HG03432 (cell line): ENCODE measurements around the gene TNFSF8.

ENCODE experiments used
- ATAC-seq: cut with Tn5 transposase; IDR thresholded peaks from one replicate; pipeline ENCODE4 v1.9.1; 2021; ENCODE audit warnings: mild to moderate bottlenecking, moderate library complexity; ENCODE audit not compliant: unreplicated experiment

The TNFSF8 gene

DNA sequence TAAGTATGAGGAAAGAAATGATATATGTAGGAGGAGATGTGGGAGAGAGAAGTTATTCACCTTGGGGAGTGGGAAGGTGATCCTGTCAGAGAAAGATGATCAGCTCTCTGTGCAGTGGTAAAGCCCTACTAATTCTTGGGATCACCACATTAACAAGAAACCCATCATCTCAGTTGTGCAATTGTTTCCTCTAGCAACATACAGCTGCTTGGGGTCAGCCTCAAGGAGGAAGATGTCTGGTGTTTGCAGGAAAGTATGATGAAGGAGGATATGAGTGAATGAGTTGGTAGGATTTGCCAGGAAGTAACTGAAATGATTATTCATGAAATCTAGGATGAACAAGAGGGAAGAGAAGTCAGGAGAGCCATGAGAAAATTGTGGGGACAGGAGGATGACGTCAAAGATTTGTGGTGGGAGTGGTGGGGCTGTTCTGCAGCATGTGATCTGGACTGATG is 50.1 kb downstream of the TNFSF8 start:
- ATAC-seq: no peak

DNA sequence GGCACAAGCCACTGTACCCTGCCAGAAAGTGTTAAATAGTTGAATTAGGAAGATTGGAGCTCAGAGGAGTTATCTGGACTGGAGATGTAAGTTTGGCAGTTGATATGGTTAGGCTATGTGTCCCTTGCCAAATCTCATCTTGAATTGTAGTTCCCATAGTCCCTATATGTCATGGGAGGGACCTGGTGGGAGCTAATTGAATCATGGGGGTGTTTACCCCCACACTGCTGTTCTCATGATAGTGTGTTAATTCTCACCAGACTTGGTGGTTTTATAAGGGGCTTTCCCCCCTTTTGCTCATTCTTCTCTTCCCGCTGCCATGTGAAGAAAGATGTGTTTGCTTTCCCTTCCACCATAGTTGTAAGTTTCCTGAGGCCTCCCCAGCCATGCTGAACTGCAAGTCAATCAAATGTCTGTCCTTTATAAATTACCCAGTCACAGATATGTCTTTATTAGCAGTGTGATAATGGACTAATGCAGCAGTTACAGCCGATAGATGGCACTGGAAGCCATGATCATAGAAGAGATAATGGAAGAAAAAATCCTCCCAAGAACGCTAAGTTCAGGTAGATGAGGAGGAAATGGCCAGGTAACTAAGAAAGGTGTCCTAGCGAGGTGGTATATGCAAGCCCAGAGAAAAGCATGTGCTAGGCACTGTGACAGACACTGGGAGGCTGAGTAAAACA is 51.4 kb downstream of the TNFSF8 start:
- ATAC-seq: no peak

DNA sequence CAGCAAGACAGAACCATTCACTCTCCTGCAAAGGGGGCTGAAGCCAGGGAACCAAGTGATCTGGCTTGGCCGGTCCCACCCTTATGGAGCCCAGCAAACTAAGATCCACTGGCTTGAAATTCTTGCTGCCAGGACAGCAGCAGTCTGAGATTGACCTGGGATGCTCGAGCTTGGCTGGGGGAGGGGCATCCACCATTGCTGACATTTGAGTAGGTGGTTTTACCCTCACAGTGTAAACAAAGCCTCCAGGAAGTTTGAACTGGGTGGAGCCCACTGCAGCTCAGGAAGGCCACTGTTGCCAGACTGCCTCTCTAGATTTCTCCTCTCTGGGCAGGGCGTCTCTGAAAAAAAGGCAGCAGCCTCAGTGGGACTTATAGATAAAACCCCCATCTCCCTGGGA is 60.5 kb downstream of the TNFSF8 start:
- no peak for ATAC-seq

DNA sequence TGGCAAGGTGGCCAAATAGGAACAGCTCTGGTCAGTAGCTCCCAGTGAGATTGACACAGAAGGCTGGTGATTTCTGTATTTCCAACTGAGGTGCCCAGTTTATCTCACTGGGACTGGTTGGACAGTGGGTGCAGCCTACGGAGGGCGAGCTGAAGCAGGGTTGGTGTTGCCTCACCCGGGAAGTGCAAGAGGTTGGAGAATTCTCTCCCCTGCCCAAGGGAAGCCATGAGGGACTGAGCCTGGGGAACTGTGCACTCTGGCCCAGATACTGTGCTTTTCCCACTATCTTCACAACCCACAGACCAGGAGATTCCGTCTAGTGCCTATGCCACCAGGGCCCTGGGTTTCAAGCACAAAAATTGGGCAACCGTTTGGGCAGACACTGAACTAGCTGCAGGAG is 61.0 kb downstream of the TNFSF8 start:
- ATAC-seq: no peak

DNA sequence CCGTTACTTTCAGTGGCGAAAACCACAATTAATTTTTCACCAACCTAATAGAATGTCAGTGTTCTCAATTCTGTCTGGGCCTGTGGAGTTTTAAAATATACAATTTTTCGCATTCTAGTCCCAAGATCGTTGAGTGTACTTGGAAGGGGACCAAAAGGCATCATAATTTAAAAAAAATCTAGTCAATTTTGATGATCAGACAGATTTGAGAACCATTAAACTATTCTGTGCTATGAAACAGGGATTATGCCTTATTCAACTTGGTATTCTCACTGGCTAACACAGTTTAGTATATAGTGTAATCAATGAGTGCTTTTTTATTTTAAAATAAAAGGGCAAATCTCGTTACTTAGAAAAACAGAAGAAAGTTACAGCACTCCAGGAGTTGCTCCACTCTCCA is 63.1 kb downstream of the TNFSF8 start:
- no peak for ATAC-seq

DNA sequence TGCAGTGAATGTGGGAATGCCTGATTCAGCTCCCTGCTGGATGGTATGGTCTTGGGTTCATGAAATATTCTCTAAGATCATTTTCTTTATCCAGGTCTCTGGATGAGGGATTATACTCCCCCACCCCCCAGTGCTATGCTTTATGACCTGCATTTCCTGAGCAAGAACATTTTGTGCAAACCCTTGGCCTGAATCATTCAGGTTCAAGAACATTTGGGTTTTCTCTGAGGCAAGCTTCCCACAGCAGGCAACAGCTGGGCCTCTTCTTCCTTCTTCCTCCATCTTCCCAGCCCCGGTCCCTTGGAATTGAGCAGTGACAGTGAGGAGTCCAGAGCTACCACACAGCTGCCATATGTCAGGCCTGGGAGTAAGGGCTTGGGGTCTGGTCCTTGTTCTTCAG is 65.9 kb downstream of the TNFSF8 start:
- no peak for ATAC-seq

DNA sequence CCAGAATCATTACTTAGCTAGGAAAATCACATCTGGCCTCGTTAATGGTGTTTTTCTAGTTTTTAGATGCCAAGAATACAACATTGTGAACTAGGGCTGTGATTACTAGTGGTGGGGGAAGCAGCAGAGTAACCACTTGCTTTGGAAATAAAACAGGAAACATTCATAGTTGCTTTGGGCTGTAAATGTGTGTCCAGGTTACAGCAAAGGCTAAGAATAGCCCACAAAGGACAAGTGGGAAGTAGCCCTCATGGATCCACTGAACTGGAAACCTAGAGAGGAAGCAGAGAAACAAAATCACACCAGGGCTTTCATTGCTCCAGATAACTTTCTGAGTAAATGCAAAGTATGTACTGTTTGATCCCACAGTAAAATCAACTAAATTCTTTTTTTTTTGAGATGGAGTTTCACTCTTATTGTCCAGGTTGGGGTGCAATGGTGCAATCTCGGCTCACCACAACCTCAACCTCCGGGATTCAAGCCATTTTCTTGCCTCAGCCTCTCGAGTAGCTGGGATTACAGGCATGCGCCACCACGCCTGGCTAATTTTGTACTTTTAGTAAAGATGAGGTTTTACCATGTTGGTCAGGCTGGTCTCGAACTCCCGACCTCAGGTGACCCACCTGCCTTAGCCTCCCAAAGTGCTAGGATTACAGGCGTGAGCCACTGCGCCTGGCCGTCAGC is 68.3 kb downstream of the TNFSF8 start:
- ATAC-seq: no peak

DNA sequence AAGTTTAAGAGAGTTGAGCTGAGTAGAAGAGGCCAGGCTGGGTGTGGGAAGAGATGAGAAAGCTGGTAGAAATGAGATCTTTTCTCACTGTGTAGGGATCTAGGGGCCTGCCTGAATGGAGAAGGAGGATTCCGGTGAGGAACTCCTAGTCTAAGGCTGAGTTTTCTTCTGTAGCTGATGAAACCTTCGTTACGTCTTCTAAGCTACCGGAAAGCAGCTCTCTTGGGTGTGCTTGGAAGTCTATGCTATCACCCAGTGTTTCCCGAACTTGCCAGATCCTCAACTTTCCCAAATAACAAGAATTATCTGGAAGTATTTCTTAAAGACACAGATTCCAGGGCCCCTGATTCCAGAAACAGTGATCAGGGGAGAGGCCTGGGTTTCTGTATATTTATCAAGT is 69.1 kb downstream of the TNFSF8 start:
- no peak for ATAC-seq

DNA sequence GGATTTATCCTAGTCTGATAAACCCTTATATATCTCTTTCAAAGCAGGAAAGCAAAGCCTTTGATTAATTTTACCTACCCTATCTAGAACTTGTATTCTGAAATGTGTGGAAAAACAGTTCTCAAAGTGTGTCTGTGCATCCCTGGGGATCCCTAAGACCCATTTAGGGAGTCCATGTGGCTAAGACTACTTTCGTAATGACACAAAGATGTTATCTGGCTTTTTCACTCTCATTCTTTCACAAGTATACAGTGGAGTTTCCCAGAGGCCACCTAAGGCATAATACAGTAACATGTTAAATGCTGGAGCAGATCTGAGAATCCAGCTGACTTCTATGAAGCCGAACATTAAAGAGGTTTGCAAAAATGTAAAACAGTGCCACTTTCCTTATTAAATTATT is 70.2 kb downstream of the TNFSF8 start:
- ATAC-seq: no peak

DNA sequence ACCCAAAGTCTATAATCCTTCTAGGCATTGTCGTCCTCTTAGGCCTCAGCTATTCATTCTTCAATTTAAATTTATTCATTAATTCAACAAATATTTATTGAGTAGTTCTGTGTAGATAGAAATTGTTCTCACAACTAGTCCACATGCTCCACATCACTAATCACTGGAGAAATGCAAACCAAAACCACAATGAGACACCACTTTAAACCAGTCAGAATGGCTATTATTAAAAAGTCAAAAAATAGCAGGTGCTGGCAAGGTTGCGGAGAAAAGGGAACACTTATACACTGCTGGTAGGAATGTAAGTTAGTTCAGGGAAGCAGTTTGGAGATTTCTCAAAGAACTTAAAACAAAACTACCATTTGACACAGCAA is 73.5 kb downstream of the TNFSF8 start:
- no peak for ATAC-seq

DNA sequence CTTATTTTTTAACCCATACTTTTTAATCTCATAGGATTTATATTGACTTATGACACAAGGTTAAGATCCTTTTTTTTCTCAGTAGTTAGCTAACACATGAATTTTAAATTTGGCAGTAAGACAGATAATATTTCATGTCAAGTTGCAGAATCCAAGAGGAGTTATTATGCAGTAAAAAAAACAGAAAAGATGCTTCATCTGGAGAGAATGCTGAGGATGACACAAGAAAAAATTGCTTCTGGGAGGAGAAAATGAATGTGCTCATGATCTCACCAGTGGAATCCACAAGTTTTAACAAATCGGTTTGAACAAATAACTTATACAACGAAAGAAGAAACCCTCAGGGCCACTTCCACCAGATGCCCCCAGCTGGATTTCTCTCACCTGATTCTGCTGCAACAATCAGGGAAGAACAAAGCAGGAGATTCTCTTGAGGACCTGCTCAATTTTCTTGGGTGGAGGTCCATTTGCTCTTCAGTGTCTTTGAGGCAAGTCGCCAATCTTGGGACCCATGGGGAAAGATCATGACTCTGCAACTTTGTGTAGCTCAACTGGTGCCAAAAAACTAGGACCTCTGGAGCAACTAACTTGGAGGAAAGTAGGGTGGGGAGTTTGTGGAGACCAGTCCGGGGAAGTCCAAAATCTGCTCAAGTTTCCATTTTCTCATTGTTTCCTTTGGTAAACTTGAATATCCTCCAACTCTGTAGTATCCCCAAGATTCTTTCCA is 74.0 kb downstream of the TNFSF8 start:
- no peak for ATAC-seq

DNA sequence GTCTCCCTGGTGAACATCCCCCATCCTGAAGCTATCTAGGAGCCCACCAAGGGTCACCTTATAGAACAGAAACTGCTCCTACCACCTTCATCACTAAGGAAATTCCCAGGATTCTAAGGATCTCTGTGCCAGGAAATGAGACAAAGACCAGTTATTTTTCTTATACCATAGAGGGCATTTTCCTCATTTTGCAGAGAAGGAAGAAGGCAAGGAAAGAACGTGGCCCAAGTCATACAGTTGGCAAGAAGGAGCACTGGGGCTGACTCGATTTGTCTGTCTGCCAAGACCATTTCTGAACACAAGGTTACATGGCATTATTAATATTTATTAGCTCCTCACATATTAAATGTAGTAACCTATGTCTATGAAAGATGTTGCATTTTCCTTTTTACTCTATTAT is 74.9 kb downstream of the TNFSF8 start:
- ATAC-seq: no peak

DNA sequence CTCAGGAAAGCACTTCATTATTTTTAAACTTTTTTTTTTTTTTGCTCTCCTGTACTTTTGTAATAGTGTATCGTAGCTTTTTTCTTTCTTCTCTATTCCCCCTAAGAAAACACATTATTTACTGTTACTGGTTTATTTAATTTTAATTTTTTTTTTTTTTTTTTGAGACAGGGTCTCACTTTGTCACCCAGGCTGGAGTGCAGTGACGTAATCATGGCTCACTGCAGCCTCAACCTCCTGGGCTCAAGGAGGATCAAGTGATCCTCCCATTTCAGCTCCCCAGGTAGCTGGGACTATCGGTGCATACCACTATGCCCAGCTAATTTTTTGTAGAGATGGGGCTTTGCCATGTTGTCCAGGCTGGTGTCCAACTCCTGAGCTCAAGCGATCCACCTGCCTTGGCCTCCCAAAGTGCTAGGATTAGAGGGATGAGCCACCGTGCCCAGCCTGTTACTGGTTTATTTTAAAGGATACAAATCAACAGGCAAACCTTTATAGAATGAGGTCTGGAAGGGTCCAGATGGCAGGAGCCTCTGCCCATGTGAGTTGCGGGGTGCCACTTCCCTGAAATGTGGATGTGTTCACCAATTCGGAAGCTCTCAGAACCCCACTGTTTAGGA is 75.5 kb downstream of the TNFSF8 start:
- ATAC-seq: no peak

DNA sequence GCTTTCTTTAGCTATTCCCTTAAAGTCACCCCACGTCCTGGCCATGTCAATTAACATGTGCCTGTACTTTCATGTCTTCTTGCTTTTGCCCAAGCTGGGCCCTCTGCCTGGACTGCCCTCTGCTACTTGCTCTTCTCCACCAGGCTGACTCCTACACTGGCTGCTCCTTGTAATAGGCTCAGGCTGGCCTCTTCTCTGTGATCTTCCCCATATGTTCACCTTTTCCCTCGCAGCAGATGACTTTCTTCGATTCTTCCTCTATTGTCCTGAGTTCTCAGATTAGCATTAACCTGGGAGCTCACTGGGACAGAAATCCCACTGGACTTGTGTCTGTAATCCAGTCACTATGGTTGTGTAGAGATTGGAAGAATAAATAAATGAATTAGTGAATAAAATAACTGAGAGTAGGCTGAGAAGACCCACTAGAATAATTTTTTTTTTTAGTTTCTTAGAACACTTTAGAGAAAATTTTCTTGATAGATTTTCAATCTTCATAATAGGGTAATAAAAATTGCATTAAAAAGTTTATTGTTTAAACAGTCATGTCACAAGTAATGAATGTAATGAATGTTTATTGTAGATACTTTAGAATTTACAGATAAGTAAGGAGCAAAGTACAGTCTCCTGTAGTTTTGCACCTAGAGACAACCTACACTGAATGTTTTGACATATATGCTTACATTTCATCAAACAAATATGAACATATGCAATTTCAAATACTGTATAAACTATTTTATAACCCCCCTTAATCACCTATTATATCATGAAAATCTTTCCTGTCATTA is 77.1 kb downstream of the TNFSF8 start:
- no peak for ATAC-seq

DNA sequence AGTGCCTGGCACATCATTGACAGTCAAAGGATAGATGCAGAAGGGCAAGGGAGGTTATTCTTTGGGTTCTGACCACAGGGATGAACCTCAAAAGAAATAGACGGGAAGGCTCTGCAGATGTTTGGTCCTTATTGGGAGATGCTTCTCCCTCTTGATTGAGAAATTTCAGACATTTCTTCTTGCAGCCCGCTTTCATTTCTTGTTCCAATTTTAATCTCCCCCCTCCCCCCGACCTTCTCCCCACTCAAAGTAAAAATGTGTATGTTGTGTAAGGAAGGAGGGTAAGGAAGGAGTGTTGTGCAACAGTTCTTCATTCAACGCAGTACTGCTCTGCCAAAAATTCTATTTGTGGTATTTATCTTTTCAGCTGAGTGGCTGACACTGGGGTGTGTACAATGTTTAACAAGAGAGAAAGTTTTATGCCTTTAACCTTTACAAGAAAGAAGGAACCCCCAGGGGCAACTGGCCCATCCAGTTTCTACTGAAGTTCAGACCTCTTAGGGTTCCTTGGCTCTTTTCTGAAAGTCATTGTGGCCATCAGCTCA is 78.3 kb downstream of the TNFSF8 start:
- no peak for ATAC-seq

DNA sequence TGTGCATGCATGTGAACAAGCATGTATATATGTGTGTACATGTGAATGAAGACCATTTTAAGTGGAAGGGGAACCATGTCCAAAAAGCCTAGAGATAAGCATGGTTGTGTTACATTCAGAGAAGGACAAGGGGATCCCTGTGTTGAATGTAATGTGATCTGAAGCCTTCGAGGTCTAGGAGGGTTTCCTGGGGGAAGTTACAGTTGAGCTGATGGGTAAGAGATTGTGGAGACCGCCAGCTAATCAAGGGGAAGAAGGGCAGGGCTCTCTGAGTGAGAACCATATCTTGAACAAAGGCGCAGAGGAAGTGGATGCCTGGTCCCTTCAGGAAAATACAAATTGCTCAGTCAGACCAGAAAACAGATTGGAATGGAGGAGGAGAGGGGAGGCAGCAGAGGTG is 79.1 kb downstream of the TNFSF8 start:
- ATAC-seq: no peak
